K562 (cell line): Measurements from ENCODE around the gene KNTC1. TPM values are rescaled to one million over a fixed set of nuclear protein-coding genes. Genes with fewer than 3 reads are reported as not detected.

Experiments
- FUS ChIP-seq: fragments of 200-400 bp; formaldehyde crosslinking; optimal IDR thresholded peaks from 2 replicates; pipeline ENCODE3; 2017; ENCODE audit warnings: low read depth, low read length
- HCFC1 ChIP-seq: IDR thresholded peaks from 2 replicates; pipeline ENCODE4 v1.6.1; 2012; ENCODE audit warnings: low read depth, low read length, improper control_type of control experiment
- JUN ChIP-seq, 2 experiments: sonication (generic) in 1 of 2; formaldehyde crosslinking in 1 of 2; IDR thresholded peaks; 2 replicates each; pipeline versions ENCODE4 v1.6.1 to v1.8.0; 2012 to 2022; ENCODE audit warnings: borderline replicate concordance in 2 of 2, mild to moderate bottlenecking in 2 of 2, improper control_type of control experiment in 1 of 2, low read depth in 1 of 2, low read length in 1 of 2, missing genetic modification reagents in 1 of 2
- L3MBTL2 ChIP-seq: fragments of 450-650 bp; IDR thresholded peaks from 2 replicates; pipeline ENCODE4 v1.6.1; 2016; ENCODE audit warnings: mild to moderate bottlenecking, moderate library complexity
- LCOR ChIP-seq: sonication (generic); formaldehyde crosslinking; IDR thresholded peaks from 2 replicates; pipeline ENCODE4 v1.8.0; 2022; ENCODE audit warnings: mild to moderate bottlenecking, missing genetic modification reagents
- NFIX ChIP-seq: fragments of 250-450 bp; sonication (Bioruptor Pico); IDR thresholded peaks from 2 replicates; pipeline ENCODE4 v1.4.0; 2020; ENCODE audit warnings: low read depth, mild to moderate bottlenecking, moderate library complexity
- NR2C1 ChIP-seq, 2 experiments: fragments of 450-650 bp; IDR thresholded peaks; 2 replicates each; pipeline ENCODE4 v1.6.1; 2017; ENCODE audit warnings: mild to moderate bottlenecking in 2 of 2, antibody characterized with exemption in 1 of 2, inconsistent platforms in 1 of 2, missing compliant biosample characterization in 1 of 2, missing genetic modification characterization in 1 of 2
- POLR2AphosphoS5 ChIP-seq: IDR thresholded peaks from 2 replicates; pipeline ENCODE4 v1.6.1; 2011; ENCODE audit warnings: mild to moderate bottlenecking, low read depth, low read length, moderate library complexity; ENCODE audit not compliant: control insufficient read depth, insufficient read depth
- POU5F1 ChIP-seq: fragments of 150-350 bp; IDR thresholded peaks from 2 replicates; pipeline ENCODE4 v1.6.1; 2014; ENCODE audit warnings: borderline replicate concordance, low read length, low read depth, mild to moderate bottlenecking; ENCODE audit not compliant: partially characterized antibody
- ZBTB26 ChIP-seq: fragments of 450-650 bp; formaldehyde crosslinking; IDR thresholded peaks from 2 replicates; pipeline ENCODE4 v1.4.0; 2022; ENCODE audit warnings: missing genetic modification characterization
- ZNF197 ChIP-seq: fragments of 200-800 bp; sonication (Bioruptor generic); IDR thresholded peaks from 2 replicates; pipeline ENCODE4 v1.6.1; 2016; ENCODE audit warnings: low read depth, missing genetic modification characterization, missing compliant biosample characterization
- ZNF431 ChIP-seq: sonication (generic); formaldehyde crosslinking; IDR thresholded peaks from 2 replicates; pipeline ENCODE4 v1.8.0; 2022; ENCODE audit warnings: mild to moderate bottlenecking, missing genetic modification reagents
- ZNF766 ChIP-seq: fragments of 200-800 bp; sonication (Bioruptor generic); conservative IDR thresholded peaks from 2 replicates; pipeline ENCODE4 v1.6.1; 2016; ENCODE audit warnings: missing genetic modification characterization, missing compliant biosample characterization
- polyA plus RNA-seq, 8 experiments: library from polyadenylated mRNA; depleted of rRNA in 4 of 8; stranded (reverse) in 5 of 8; unstranded in 3 of 8; fragments of >200 nt; fragmentation: Nextera tagmentation in 2 of 8; fragmentation: Illumina TruSeq in 1 of 8; extraction: Ambion mirVana in 2 of 8; extraction: Trizol in 1 of 8; gene quantifications; 2 replicates each; pipeline versions ENCODE4 v1.2.1 to v1.2.3, GENCODE V29; 2011 to 2014; ENCODE audit warnings: inconsistent platforms in 1 of 8, missing spikeins in 1 of 8
- total RNA-seq, 7 experiments: library from RNA; depleted of rRNA in 6 of 7; stranded (reverse); fragments of >200 nt in 6 of 7; fragmentation: Illumina TruSeq in 2 of 7; extraction: Trizol in 2 of 7; gene quantifications; 2 replicates each; pipeline versions ENCODE4 v1.2.1 to v1.2.3, GENCODE V29; 2011 to 2021; ENCODE audit warnings: low replicate concordance in 1 of 7
- TF ChIP-seq, protein P1 (sequence below): fragments of 250-450 bp; sonication (Bioruptor Pico); IDR thresholded peaks from 2 replicates; pipeline ENCODE4 v1.4.0; 2020; ENCODE audit warnings: mild to moderate bottlenecking, moderate library complexity, borderline replicate concordance
- TF ChIP-seq, protein P2 (sequence below): sonication (generic); formaldehyde crosslinking; IDR thresholded peaks from 2 replicates; pipeline ENCODE4 v1.8.0; 2022; ENCODE audit warnings: mild to moderate bottlenecking, missing genetic modification reagents

KNTC1 gene
- total and polyA plus RNA-seq, 9 of the 15 experiments (the other 6 are each of a cell fraction or from before 2014, with no cell fraction given) = 38.9 to 135 (median 99.6) TPM

GRCh38 chr12:122520676-122521075 lies 6.4 kb upstream of the KNTC1 start (continued):
- TF ChIP-seq ZNF197 (CRISPR knock-in tag) = no peak
- no peak for TF ChIP-seq POU5F1
- TF ChIP-seq NR2C1 (IDR thresholded peaks at IDR 0.05) = no peak
- TF ChIP-seq NR2C1 (tag; IDR thresholded peaks at IDR 0.05) = no peak
- TF ChIP-seq NFIX (CRISPR knock-in tag) = no peak
- TF ChIP-seq L3MBTL2 = no peak
- TF ChIP-seq ZNF431 = no peak
- no peak for TF ChIP-seq FUS
- TF ChIP-seq, protein P1, sequence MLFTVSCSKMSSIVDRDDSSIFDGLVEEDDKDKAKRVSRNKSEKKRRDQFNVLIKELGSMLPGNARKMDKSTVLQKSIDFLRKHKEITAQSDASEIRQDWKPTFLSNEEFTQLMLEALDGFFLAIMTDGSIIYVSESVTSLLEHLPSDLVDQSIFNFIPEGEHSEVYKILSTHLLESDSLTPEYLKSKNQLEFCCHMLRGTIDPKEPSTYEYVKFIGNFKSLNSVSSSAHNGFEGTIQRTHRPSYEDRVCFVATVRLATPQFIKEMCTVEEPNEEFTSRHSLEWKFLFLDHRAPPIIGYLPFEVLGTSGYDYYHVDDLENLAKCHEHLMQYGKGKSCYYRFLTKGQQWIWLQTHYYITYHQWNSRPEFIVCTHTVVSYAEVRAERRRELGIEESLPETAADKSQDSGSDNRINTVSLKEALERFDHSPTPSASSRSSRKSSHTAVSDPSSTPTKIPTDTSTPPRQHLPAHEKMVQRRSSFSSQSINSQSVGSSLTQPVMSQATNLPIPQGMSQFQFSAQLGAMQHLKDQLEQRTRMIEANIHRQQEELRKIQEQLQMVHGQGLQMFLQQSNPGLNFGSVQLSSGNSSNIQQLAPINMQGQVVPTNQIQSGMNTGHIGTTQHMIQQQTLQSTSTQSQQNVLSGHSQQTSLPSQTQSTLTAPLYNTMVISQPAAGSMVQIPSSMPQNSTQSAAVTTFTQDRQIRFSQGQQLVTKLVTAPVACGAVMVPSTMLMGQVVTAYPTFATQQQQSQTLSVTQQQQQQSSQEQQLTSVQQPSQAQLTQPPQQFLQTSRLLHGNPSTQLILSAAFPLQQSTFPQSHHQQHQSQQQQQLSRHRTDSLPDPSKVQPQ (CRISPR knock-in tag) = no peak
- no peak for TF ChIP-seq LCOR
- TF ChIP-seq, protein P2, sequence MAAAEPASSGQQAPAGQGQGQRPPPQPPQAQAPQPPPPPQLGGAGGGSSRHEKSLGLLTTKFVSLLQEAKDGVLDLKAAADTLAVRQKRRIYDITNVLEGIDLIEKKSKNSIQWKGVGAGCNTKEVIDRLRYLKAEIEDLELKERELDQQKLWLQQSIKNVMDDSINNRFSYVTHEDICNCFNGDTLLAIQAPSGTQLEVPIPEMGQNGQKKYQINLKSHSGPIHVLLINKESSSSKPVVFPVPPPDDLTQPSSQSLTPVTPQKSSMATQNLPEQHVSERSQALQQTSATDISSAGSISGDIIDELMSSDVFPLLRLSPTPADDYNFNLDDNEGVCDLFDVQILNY (CRISPR knock-in tag) = no peak
- no peak for TF ChIP-seq ZBTB26
- TF ChIP-seq JUN (IDR thresholded peaks at IDR 0.05; ENCODE audit: borderline replicate concordance, low read depth, low read length) = no peak
- no peak for TF ChIP-seq JUN (CRISPR knock-in tag; IDR thresholded peaks at IDR 0.05; ENCODE audit: borderline replicate concordance)
- TF ChIP-seq POLR2AphosphoS5 = no peak
- no peak for TF ChIP-seq ZNF766
- TF ChIP-seq HCFC1 = no peak
- TF ChIP-seq, all 486 proteins: peak for 0
